Trophoblast cell (in vitro differentiated cells and primary cell): ENCODE results near the gene TMEM127.
A peak's percentile ranks its signal among the peaks of the same experiment; 100 is the strongest.

Experiments used
- DNase-seq, 2 donors: peaks; one replicate each; pipeline ENCODE4 v3.0.0-alpha.2; 2016
- H2AFZ ChIP-seq: 2 replicates; pipeline ENCODE4 v1.6.1; 2013; ENCODE audit warnings: low read length, moderate library complexity, mild to moderate bottlenecking; ENCODE audit not compliant: insufficient read depth, poor library complexity
- H2AK5ac ChIP-seq: 2 replicates; pipeline ENCODE4 v1.6.1; 2013; ENCODE audit warnings: mild to moderate bottlenecking, low read length
- H2BK120ac ChIP-seq: 2 replicates; pipeline ENCODE4 v1.6.1; 2013; ENCODE audit warnings: low read length, mild to moderate bottlenecking, moderate library complexity; ENCODE audit not compliant: insufficient read depth, poor library complexity
- H2BK12ac ChIP-seq: 2 replicates; pipeline ENCODE4 v1.6.1; 2013; ENCODE audit warnings: mild to moderate bottlenecking, low read length, moderate library complexity
- H2BK5ac ChIP-seq: 2 replicates; pipeline ENCODE4 v1.6.1; 2013; ENCODE audit warnings: low read length, low read depth, moderate library complexity, mild to moderate bottlenecking; ENCODE audit not compliant: poor library complexity
- H3K14ac ChIP-seq: 2 replicates; pipeline ENCODE4 v1.6.1; 2013; ENCODE audit warnings: mild to moderate bottlenecking, low read length
- H3K18ac ChIP-seq: 2 replicates; pipeline ENCODE4 v1.6.1; 2013; ENCODE audit warnings: mild to moderate bottlenecking, low read length
- H3K23ac ChIP-seq: 2 replicates; pipeline ENCODE4 v1.6.1; 2013; ENCODE audit warnings: low read length
- H3K27ac ChIP-seq: 2 replicates; pipeline ENCODE4 v1.5.1; 2013; ENCODE audit warnings: low read depth, mild to moderate bottlenecking, inconsistent platforms, low read length, moderate library complexity
- H3K27me3 ChIP-seq: 2 replicates; pipeline ENCODE4 v1.6.1; 2013; ENCODE audit warnings: inconsistent platforms, mild to moderate bottlenecking, low read length, moderate library complexity; ENCODE audit not compliant: insufficient read depth
- H3K36me3 ChIP-seq, 2 experiments: 1 replicate in 1 of 2; 2 replicates in 1 of 2; pipeline ENCODE4 v1.6.1; 2013; ENCODE audit warnings: low read length in 2 of 2, mild to moderate bottlenecking in 2 of 2, moderate library complexity in 1 of 2; ENCODE audit not compliant: insufficient read depth in 2 of 2, control insufficient read depth in 1 of 2
- H3K4ac ChIP-seq: 2 replicates; pipeline ENCODE4 v1.6.1; 2013; ENCODE audit warnings: low read depth, mild to moderate bottlenecking, low read length, moderate library complexity
- H3K4me1 ChIP-seq, 2 experiments: 1 replicate in 1 of 2; 2 replicates in 1 of 2; pipeline ENCODE4 v1.6.1; 2013; ENCODE audit warnings: low read length in 2 of 2, mild to moderate bottlenecking in 2 of 2, moderate library complexity in 1 of 2; ENCODE audit not compliant: insufficient read depth in 2 of 2, control insufficient read depth in 1 of 2
- H3K4me2 ChIP-seq: 2 replicates; pipeline ENCODE4 v1.6.1; 2013; ENCODE audit warnings: inconsistent platforms, mild to moderate bottlenecking, low read length, moderate library complexity
- H3K4me3 ChIP-seq: 2 replicates; pipeline ENCODE4 v1.5.1; 2013; ENCODE audit warnings: mild to moderate bottlenecking, low read depth, low read length, inconsistent platforms
- H3K79me1 ChIP-seq: one replicate; pipeline ENCODE4 v1.6.1; 2013; ENCODE audit warnings: low read length
- H3K79me2 ChIP-seq: 2 replicates; pipeline ENCODE4 v1.6.1; 2013; ENCODE audit warnings: low read length, mild to moderate bottlenecking; ENCODE audit not compliant: control insufficient read depth, insufficient read depth, poor library complexity
- H3K9ac ChIP-seq: 2 replicates; pipeline ENCODE4 v1.6.1; 2013; ENCODE audit warnings: mild to moderate bottlenecking, low read length
- H3K9me3 ChIP-seq: 2 replicates; pipeline ENCODE4 v1.6.1; 2013; ENCODE audit warnings: low read depth, mild to moderate bottlenecking, control low read depth, inconsistent platforms, low read length; ENCODE audit not compliant: insufficient read depth
- H4K12ac ChIP-seq: 2 replicates; pipeline ENCODE4 v1.6.1; 2013; ENCODE audit warnings: low read depth, mild to moderate bottlenecking, low read length, moderate library complexity
- H4K8ac ChIP-seq: 2 replicates; pipeline ENCODE4 v1.6.1; 2013; ENCODE audit warnings: low read depth, mild to moderate bottlenecking, low read length, moderate library complexity
- H4K91ac ChIP-seq: one replicate; pipeline ENCODE4 v1.6.1; 2013; ENCODE audit warnings: low read depth, mild to moderate bottlenecking, low read length, moderate library complexity
- WGBS: extraction: QIAGEN DNeasy Blood & Tissue Kit; methylation state at CpG from one replicate; pipeline ENCODE4 v1.1.7; 2013; ENCODE audit warnings: missing lambda C conversion rate; ENCODE audit not compliant: insufficient read length, insufficient coverage; ENCODE audit errors: extremely low coverage; 5-methylcytosine and 5-hydroxymethylcytosine counted together

TMEM127 gene

DNA sequence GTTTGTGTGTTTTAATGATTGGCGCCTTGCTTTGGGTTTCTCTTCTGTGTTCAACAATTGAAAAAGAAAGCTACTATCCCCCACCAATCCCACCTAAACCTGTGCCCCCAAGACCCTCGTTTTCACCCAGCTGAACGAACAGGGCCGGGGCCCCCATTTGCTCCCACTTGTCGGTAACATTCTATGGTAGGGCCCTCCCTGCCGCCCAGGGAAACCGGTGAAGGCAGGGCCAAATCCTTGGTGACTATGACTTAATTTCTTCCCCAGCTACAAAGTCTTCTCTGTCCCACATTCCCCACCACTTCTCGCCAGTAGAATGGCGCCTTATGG lies 40.1 kb upstream of the TMEM127 start:
- peak overlapping the region; percentile 60 for H3K4me2 ChIP-seq
- peak overlapping the region; percentile 76 for H3K9ac ChIP-seq
- no peak overlapping the region for H3K4ac ChIP-seq
- H4K12ac ChIP-seq, result peak overlapping the region; percentile 86
- peaks cover 9% of the 10 kb centered on the region for H3K79me1 ChIP-seq
- H3K36me3 ChIP-seq, result peaks cover 18 to 22% of the 10 kb centered on the region in 2 experiments
- H3K14ac ChIP-seq, result peak overlapping the region; percentile 68
- H3K18ac ChIP-seq, result no peak overlapping the region
- no peak overlapping the region for H3K23ac ChIP-seq
- no peak overlapping the region for H3K27ac ChIP-seq
- H3K4me1 ChIP-seq, result peaks cover 7 to 10% of the 10 kb centered on the region in 2 experiments
- H4K91ac ChIP-seq, result peak overlapping the region; percentile 84
- peak overlapping the region; percentile 94 for H4K8ac ChIP-seq
- peaks cover 10% of the 10 kb centered on the region for H3K79me2 ChIP-seq
- no peaks in the 10 kb centered on the region for H3K9me3 ChIP-seq
- peak overlapping the region; percentile 95 for H3K4me3 ChIP-seq
- no CpG with 5 or more reads among the region's 9 CpGs for WGBS
- H2AK5ac ChIP-seq, result peak overlapping the region; percentile 44
- no peaks in the 10 kb centered on the region for H3K27me3 ChIP-seq
- H2BK120ac ChIP-seq, result no peak overlapping the region
- H2BK5ac ChIP-seq, result no peak overlapping the region
- no peak overlapping the region for H2BK12ac ChIP-seq
- no peak overlapping the region for H2AFZ ChIP-seq
- DNase-seq, result no peak

DNA sequence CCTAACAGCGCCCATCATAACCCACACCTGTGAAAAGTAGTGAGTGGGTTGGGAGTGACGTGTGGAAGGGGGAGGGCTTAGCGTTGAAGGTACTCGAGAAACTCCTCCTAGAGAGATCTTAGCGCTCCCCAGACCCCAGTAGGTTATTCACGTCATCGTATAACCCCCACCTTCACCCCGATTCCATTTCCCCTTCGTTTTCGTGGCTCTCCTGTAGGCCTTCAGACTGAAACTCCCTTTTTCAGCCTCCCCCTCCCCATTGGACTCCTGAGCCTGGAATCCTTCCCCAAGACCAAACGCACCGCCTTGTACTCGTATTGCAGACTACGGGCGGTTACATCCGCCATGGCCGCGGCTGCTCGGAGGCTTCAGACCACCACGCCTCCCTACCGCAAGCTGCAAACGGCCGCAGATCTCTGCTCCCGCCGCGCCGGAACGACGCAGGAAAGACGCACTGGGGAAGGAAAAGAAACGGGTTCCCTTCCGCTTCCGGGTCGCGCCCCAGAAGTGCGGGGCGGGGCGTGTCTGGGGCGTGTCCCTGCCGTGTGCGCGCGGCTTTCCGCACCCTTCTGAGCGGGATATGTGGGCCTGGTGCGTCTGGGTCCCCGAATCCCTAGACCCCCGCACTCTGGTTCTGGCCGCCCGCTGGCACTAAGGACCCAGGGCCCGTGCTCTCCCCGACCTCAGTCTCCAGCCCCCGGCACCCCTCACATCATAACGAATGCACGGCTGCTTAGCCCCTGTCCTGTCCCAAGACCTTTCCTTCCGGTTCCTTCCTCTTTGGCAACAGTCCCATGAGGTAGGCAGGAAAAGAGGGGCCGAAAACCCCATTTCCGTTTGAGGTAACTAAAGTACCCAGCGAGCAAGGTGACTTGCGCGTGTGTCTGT lies 39.5 kb upstream of the TMEM127 start, which contains the start of gene SNRNP200:
Gene SNRNP200, minus strand, starts transcription at position 456 of the 888 bp plus-strand sequence. Its CDS starts 109 bp downstream, at position 347.
- no CpG with 5 or more reads among the region's 61 CpGs for WGBS
- H3K4me2 ChIP-seq, result peak within 1 kb of the TSS; percentile 60
- H3K27me3 ChIP-seq, result no peaks in the 10 kb centered on the region
- H3K79me2 ChIP-seq, result peaks cover 10% of the 10 kb centered on the region
- H3K23ac ChIP-seq, result no peak within 1 kb of the TSS
- H2AK5ac ChIP-seq, result peak within 1 kb of the TSS; percentile 44
- H2BK12ac ChIP-seq, result no peak within 1 kb of the TSS
- H3K4me1 ChIP-seq, result peaks cover 7 to 10% of the 10 kb centered on the region in 2 experiments
- H4K91ac ChIP-seq, result peak within 1 kb of the TSS; percentile 84
- H4K8ac ChIP-seq, result peak within 1 kb of the TSS; percentile 96
- H3K9me3 ChIP-seq, result no peaks in the 10 kb centered on the region
- H2AFZ ChIP-seq, result peak within 1 kb of the TSS; percentile 93
- H3K4ac ChIP-seq, result peak within 1 kb of the TSS; percentile 56
- H3K18ac ChIP-seq, result peak within 1 kb of the TSS; percentile 86
- peak; percentile 82 to 89 for DNase-seq
- H2BK5ac ChIP-seq, result peak within 1 kb of the TSS; percentile 42
- H3K79me1 ChIP-seq, result peaks cover 9% of the 10 kb centered on the region
- H2BK120ac ChIP-seq, result peak within 1 kb of the TSS; percentile 23
- peak within 1 kb of the TSS; percentile 86 for H4K12ac ChIP-seq
- peak within 1 kb of the TSS; percentile 91 for H3K9ac ChIP-seq
- peak within 1 kb of the TSS; percentile 91 for H3K14ac ChIP-seq
- peak within 1 kb of the TSS; percentile 95 for H3K4me3 ChIP-seq
- peaks cover 18 to 24% of the 10 kb centered on the region in 2 experiments for H3K36me3 ChIP-seq
- peak within 1 kb of the TSS; percentile 35 for H3K27ac ChIP-seq

DNA sequence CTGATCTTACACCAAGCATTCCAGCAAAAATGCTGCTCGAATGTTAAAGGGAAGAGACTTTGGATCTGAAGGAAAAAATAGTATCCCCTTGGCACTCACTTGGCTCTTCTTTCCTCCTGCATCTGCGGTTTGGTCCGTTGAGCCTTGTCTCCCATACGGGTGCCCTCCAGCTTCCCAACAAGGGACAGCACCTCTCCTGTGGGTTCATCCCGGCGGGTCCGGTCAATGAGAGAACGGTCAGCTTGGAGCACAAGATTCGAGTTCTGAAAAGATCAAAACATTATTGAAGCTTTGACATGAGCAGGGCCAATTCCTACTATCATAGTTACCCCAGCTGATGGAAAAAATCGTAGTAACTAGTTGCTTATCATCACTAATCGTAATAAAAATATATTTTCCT lies 38.8 kb upstream of the TMEM127 start:
- H2BK12ac ChIP-seq, result no peak overlapping the region
- H2BK120ac ChIP-seq, result no peak overlapping the region
- no peak overlapping the region for H3K14ac ChIP-seq
- H3K4ac ChIP-seq, result peak overlapping the region; percentile 53
- H3K79me2 ChIP-seq, result peaks cover 10% of the 10 kb centered on the region
- H2BK5ac ChIP-seq, result no peak overlapping the region
- H3K4me3 ChIP-seq, result peak overlapping the region; percentile 95
- H3K23ac ChIP-seq, result no peak overlapping the region
- DNase-seq, result no peak
- H3K79me1 ChIP-seq, result peaks cover 9% of the 10 kb centered on the region
- H3K36me3 ChIP-seq, result peaks cover 18 to 24% of the 10 kb centered on the region in 2 experiments
- peaks cover 7 to 10% of the 10 kb centered on the region in 2 experiments for H3K4me1 ChIP-seq
- no peak overlapping the region for H4K91ac ChIP-seq
- H3K27ac ChIP-seq, result no peak overlapping the region
- no peak overlapping the region for H4K8ac ChIP-seq
- H2AK5ac ChIP-seq, result no peak overlapping the region
- H3K27me3 ChIP-seq, result no peaks in the 10 kb centered on the region
- WGBS, result no CpG with 5 or more reads among the region's 11 CpGs
- H2AFZ ChIP-seq, result no peak overlapping the region
- H3K18ac ChIP-seq, result no peak overlapping the region
- peak overlapping the region; percentile 60 for H3K4me2 ChIP-seq
- H3K9ac ChIP-seq, result no peak overlapping the region
- no peaks in the 10 kb centered on the region for H3K9me3 ChIP-seq
- H4K12ac ChIP-seq, result no peak overlapping the region

DNA sequence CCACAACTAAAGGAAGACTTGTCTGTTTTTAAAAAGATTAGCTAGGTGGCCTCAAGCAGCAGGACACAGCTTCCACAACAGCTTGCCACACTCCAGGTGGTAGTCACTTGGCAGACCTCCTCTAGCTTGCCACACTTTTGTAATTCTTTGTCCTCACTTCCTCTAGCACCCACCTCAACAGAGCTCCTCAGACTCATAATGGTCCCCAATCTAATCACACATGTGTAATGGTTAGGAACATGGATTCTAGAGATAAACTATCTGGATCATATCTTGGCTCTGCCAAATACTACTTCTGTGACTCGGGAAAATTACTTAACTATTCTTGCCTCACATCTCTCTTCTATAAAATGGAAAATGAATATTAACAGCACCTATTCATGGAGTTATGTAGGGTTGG lies 36.1 kb upstream of the TMEM127 start:
- H2BK120ac ChIP-seq, result no peak overlapping the region
- no peak overlapping the region for H3K14ac ChIP-seq
- H3K4me3 ChIP-seq, result no peak overlapping the region
- H4K12ac ChIP-seq, result no peak overlapping the region
- no peak overlapping the region for H3K4me2 ChIP-seq
- no peak overlapping the region for H2AK5ac ChIP-seq
- H2BK12ac ChIP-seq, result no peak overlapping the region
- H3K9me3 ChIP-seq, result no peaks in the 10 kb centered on the region
- no peak overlapping the region for H2BK5ac ChIP-seq
- H3K79me1 ChIP-seq, result peaks cover 9% of the 10 kb centered on the region
- H3K4ac ChIP-seq, result no peak overlapping the region
- H3K27ac ChIP-seq, result no peak overlapping the region
- H4K91ac ChIP-seq, result no peak overlapping the region
- H3K27me3 ChIP-seq, result no peaks in the 10 kb centered on the region
- no peak overlapping the region for H2AFZ ChIP-seq
- H3K4me1 ChIP-seq, result peaks cover 7 to 10% of the 10 kb centered on the region in 2 experiments
- no peak overlapping the region for H3K9ac ChIP-seq
- WGBS, result no CpG with 5 or more reads among the region's 1 CpG
- no peak overlapping the region for H3K18ac ChIP-seq
- DNase-seq, result no peak
- peaks cover 10% of the 10 kb centered on the region for H3K79me2 ChIP-seq
- no peak overlapping the region for H3K23ac ChIP-seq
- H3K36me3 ChIP-seq, result peaks cover 30 to 51% of the 10 kb centered on the region in 2 experiments
- no peak overlapping the region for H4K8ac ChIP-seq
